Posterior cingulate gyrus (tissue), 11 donors: ENCODE data around the gene PCLAF.
"Not testable (repeated sequence)": the region's sequence is repeated elsewhere in the genome, so short reads cannot be mapped to it uniquely, and the experiment has no call there.

Experiments
- DNase-seq, 10 donors: peaks; one replicate each; pipeline versions ENCODE4 v3.0.0 to v3.0.0-alpha.2; 2020 to 2021; ENCODE audit warnings: mixed read lengths in 3 of 10
- intact Hi-C: fragments of 100-400 bp; cut with DNase I; formaldehyde crosslinking; loops from one replicate; pipeline ENCODE4 v1.15.1; 2023

PCLAF gene, protein sequence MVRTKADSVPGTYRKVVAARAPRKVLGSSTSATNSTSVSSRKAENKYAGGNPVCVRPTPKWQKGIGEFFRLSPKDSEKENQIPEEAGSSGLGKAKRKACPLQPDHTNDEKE

DNA sequence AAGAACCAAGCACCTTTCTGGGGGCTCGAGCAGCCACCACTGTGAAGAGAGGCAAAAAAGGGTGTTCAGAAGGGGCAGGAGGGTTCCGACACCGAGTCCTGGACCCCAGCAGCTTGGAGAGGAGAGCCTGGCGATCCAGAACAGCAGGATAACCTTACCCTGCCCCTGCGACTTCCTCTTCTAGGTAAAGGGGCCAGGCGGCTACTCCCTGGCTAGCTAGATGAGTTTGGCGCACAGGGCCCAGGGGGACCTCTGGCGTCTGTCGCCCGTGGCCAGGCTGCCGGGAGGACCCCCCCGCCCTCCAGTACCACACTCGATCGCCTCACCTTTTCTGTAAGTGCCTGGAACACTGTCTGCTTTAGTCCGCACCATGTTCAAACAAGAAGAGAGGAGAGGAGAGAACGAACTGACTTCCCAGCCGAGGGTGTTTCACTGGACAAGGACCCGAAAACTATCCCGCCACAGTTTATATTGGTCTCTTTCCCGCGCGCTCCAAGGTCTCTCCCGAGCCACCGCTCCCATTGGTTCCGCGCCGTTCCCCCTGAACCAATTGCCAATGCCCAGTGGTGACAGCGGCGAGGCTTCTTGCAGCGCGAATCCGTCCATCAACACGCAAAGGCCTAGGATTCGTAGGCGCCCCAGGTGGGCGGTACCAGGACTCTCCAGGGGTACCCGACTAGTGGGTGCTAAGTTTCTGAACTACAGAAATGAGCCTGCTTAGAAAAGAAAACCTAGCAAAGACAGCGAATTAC, at the start of gene PCLAF:
Gene PCLAF, minus strand, starts transcription at position 442 of the 752 bp plus-strand sequence. Its CDS starts 70 bp downstream, at position 372.
- intact Hi-C loops, result no loop called here
- peak; percentile 84 to 99 (median 92) for DNase-seq

DNA sequence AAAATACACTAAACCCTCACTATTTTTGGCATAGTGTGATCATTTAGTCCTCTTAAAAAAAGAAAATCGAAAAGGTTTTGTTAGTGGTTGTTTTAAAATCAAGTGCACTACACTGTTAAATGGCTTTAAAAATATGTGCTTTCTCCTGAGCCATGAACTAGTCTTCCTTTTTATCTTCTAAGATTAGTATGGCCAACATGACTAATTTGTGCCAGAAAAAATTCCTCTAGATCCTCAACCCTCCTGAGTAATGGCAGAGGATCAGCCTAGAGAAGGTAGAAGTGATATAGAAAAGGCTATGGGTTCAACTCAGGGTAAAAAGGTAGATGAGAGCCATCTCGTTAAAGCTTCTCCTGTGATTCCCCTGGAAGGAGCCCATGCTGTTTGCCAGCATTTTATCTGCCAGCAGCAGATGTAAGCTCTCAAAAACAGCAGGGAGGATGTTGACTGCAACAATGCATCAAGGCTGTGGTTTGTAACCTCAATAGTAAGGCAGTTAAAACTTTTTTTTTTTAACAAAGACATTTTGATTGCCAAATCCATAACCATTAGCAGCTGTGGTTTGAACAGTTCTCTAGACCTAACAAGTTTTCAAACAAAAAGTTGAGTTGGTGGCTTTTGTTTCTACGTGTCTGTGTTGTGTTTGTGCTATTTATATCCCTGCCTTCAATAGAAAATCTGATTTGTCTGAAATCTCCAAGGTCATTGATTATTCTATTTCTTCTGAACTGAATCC, 48.9 kb upstream of the PCLAF start:
- intact Hi-C loops, result no loop called here
- no peak for DNase-seq

DNA sequence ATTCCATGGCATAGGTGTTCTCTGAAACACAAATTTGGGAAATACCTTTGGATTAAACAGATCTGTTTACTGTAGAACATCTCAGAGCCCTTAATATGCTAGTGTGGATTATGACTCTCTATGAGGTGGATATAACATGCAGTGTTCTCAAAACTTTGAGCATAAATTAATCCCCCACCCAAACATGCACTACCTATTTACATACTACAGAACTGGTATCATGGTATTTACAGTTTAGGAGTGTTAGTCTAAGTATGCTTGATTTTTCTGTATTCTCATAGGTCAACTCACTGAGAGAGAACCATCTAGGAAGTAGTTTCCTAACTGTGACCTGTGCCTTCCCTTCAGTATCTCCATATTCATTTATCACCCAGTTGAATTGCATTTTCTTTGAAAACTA, 48.2 kb upstream of the PCLAF start:
- intact Hi-C loops, result no loop called here

DNA sequence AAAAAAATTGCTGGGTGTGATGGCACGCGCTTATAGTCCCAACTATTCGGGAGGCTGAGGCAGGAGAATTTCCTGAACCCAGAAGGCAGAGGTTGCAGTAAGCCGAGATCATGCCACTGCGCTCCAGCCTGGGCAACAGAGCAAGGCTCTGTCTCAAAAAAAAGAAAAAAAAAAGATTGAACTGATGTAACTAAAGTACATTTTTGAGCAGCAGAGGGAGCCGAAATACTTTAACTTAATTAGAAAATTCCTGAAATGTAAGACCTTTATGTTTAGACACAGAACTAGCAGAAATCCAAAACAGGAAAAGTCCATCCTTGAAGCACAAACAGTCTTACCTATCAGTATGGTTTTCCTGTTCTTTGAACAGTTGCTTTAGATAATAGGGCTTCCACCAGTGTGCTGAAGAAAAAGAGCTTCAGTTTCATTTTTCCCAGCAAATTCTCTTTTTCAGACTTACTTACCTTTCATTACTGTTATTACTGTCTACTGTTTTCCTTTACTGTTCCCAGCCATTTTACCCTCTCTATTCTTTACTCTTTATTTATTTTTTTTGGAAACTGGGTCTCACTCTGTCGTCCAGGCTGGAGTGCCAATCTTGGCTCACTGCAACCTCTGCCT, 45.7 kb upstream of the PCLAF start:
- intact Hi-C loops, result loop anchor here (2.0 kb wide), 1 partner anchor 254 kb away; no protein-coding TSS in a partner anchor
- peak in 1 of 10 donors; percentile 58 for DNase-seq

More for the DNA sequence above, 48.2 kb upstream of the PCLAF start:
- no peak for DNase-seq

DNA sequence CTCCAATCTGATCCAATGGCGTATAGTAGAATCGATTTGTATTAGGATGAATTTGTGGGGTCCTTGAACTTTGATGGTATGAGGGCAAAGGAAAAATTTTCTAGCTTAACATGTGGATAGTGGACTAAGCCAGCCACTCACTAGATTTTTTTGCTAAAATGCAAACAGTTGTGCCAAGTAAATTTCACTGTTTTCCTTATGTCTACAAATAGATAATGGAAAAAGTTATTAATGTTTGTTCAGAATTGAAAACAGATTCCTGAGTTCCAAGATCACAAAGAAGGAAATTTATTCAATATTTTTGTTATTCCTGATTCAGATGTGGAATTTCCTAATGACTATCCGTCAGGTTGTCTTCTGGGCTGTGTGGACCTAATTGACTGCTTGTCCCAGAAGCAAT, 44.0 kb upstream of the PCLAF start:
- intact Hi-C loops, result no loop called here
- DNase-seq, result no peak

DNA sequence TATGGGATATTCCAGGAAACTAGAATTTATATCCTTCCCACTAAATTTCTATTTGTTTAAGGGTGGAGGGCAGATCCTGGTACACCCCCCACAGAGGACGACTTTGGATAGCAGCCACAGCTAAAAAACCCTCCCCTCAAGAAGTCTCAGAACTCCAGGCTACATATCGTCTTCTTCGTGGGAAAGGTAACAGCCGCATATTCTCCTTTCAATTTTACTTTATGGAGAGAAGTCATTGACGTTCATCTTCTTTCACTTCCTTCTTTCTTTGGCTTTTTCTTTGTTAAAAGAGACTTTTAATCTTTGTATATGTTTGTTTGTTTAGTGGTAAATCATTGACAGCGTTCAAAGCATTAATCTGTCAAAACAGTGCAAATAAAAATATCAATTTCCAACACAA, 42.7 kb upstream of the PCLAF start:
- intact Hi-C loops, result no loop called here
- DNase-seq, result no peak

DNA sequence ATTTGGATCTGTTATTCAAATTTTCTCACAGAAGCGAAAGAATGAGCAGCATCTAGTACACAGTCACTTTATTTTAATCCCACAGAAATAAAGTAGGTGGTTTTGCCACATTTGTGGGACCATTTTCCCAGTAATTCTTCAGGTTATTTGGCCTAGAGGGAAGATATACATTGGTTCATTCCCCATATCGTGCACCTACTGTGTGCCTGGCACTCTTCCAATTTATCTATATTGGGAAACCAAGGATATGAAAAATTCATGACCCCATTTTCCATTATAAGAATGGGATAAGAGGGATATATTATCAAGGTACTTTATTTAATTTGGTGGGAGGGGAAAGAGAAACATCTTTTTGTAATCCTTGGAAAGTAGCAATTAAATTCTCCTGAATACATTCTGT, 41.5 kb upstream of the PCLAF start:
- intact Hi-C loops, result no loop called here

DNA sequence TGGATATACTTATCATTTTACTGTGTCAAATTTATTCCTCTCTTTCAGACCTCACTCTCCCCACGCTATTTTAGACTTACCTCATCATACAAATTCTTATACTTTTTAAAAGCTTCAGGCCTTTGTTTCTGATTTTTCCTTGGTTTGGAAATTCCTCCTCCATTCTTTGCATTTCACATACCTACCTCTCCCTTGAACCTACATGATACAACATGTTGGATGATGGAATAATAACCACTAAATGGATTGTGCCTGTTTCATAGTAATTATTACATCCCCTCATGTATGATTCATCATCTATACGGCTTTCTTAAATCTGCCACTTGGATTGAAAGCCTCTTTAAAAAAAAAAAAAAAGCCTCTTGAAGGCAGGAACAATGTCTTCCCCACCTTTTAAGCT, 31.0 kb upstream of the PCLAF start:
- intact Hi-C loops, result no loop called here
- no peak for DNase-seq

More for the DNA sequence above, 41.5 kb upstream of the PCLAF start:
- DNase-seq, result no peak

DNA sequence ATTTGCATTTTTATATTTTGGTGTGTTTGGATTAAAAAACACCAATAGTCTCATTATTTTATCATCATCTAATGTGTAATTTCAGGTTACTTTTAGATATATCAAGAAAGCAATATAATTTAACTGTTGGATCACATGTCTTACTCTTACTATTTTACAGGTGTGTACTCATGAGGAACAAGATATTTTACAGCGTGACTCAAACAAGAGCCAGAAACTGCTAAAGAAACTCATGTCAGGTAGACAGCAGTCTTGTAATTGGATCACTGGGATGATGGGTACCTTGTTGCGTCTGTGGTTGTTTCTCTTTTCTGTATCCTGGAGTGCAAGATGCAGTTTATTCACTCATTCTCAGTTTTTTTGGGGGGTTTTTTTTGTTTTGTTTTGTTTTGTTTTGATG, 19.3 kb upstream of the PCLAF start:
- intact Hi-C loops, result no loop called here

DNA sequence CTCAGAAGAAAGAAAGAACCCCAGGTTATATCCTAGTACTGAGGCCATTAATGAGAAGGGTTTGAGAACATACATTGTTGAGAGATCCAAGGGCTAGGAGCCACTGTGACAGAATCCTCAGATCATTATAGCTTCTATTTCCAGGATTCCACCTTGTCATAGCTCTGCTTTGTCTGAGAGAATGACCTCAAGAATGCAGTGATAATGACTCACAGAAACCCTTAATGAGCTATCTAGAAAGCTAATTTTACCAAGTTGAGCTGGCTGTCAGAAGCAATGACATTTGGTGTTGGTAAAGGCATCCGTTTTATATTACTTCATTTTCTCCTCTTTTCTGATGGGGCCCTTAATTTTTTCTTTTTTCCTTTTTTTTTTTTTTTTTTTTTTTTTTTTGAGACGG, 17.3 kb upstream of the PCLAF start:
- intact Hi-C loops, result no loop called here
- DNase-seq, result no peak

More for the DNA sequence above, 19.3 kb upstream of the PCLAF start:
- DNase-seq, result no peak

DNA sequence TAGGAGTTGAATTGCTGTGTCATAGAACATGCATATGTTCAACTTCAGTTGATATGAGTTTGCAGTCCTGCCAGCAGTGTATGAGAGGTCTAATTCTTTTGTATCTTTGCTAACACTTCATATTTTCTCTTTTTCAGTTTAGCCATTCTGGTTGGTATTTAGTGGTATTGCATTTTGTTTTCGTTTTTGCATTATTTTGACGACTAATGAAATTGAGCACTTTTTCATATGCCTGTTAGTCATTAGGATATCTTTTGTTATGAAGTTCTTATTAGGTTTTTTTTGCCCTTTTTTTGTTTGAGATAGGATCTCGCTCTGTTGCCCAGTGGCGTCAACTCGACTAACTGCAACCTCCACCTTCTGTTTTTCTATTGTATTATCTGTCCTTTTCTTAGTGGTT, 15.5 kb upstream of the PCLAF start:
- no peak for DNase-seq
- intact Hi-C loops, result no loop called here

DNA sequence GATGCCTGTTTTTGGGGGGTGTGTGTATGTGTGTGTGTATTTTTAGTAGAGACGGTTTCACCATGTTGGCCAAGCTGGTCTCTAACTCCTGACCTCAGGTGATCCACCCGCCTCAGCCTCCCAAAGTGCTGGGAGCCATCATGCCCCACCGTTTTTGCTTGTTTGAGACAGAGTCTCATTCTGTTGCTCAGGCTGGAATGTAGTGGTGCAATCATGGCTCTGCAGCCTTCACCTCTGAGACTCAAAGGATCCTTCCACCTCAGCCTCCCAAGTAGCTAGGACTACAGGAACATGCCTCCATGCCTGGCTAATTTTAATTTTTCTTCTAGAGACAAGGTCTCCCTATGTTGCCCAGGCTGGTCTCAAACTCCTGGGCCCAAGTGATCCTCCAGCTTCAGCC, 11.2 kb upstream of the PCLAF start:
- intact Hi-C loops, DNase-seq: not testable (repeated sequence)

DNA sequence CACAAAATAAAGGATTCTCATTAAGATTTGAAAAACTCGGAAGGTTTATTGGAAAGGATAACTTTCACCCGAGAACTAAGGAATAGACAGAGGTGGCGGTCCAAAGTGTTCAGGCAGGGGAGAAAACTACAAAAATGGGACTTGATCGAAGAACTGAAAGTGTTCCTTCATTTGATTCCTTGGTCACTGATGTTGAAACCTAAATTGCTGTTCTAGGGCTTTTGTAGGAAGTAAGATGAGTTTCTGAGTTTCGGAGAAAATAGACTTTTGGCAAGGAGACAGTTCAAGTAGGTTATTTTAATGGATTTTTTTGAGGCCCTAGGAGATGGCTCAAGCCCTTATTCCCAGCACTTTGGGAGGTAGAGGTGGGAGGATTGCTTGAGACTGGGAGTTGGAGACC, 7.8 kb upstream of the PCLAF start:
- intact Hi-C loops, result loop anchor here (5.0 kb wide), 1 partner anchor 227 kb away; the partner anchor contains the start of gene PPIB
- no peak for DNase-seq

DNA sequence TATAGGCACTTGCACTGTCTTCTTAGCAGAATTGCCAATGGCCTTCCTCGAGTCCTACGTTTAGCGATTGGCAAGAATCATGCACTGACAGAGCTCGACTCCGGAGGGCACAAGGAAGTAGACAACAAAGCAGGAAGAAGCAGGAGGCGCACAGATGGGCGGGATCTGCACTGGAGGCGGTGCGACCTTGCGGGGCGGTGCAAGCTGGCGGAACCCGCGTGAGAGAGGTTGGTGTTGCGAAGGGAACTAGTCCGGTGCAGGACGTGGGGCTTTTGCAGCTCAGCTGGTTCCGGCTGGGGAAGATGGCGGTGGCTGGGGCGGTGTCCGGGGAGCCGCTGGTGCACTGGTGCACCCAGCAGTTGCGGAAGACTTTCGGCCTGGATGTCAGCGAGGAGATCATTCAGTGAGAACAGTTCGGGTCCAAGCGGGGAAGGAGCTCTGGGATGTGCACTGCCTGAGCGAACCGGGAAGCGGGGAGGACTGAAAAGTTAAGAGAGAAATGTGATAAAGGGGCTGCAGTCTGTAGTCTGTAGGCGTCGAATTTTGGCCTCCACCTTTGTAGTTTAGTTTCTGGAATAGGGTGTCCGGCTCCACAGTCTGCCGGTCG, 6.4 kb upstream of the PCLAF start, which contains the start of gene TRIP4:
Gene TRIP4, plus strand, starts transcription at position 275 of the 607 bp plus-strand sequence. Its CDS starts 28 bp downstream, at position 303.
- intact Hi-C loops, result loop anchor here (5.0 kb wide), 1 partner anchor 225 kb away; the partner anchor contains the start of gene PPIB
- DNase-seq, result peak; percentile 89 to 99 (median 94)

DNA sequence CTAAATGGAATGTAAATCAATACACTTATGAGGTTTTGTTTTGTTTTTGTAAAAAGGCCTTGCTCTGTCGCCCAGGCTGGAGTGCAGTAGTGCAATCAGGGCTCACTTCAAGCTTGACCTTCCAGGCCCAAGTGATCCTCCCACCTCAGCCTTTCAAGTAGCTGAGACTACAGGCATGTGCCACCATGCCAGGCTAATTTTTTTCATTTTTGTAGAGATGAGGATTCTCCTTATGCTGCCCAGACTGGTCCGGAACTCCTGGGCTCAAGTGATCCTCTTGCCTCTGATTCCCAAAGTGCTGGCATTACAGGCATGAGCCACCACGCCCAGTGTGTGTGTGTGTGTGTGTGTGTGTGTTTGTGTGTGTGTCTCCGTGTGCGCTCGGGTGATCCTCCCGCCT, 5.0 kb upstream of the PCLAF start:
- DNase-seq, result no peak
- intact Hi-C loops, result loop anchor here (5.0 kb wide), 1 partner anchor 224 kb away; the partner anchor contains the start of gene PPIB

DNA sequence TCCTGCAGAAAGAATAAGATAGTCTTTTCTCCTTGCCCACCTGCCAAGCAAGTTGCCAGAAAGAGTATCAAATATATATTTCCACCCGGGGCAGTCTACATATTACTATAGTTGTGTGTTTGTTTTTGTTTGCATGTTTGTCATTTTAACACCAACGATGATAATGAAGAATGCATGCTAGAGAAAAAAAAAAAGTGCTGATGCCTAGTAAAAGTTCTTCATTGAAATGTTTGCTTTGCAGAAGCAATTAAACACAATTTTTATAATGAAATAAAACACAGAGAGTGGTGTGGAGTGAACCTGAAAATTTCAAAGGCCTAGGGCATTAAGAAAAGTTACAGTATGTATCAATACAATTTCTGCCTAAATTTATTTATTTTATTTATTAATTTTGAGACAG, 2.5 kb upstream of the PCLAF start:
- no peak for DNase-seq
- intact Hi-C loops, result no loop called here

DNA sequence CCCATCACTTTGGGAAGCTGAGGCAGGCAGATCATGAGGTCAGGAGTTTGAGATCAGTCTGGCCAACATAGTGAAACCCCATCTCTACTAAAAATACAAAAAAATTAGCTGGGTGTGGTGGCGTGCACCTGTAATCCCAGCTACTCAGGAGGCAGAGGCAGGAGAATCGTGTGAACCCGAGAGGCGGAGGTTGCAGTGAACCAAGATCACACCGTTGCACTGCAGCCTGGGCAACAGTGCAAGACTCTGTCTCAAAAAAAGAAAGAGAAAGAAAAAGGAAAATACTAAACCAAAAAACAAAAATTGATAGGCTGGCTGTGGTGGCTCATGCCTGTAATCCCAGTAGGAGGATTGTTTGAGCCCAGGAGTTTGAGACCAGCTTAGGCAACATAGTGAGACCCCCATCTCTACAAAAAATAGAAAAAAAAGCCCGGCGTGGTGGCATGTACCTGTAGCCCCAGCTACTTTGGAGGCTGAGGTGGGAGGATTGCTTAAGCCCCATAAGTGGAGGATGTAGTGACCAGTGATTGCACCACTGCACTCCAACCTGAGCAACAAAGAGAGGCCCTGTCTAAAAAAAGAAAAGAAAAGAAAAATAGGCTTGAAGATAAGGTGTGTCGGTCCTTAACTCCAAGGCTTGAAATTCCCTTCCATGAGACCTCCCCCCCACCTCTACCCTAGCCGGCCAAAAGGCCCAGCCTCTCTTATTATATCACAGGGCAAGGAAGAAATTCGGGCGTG, 941 bp downstream of the PCLAF start:
- DNase-seq, intact Hi-C loops: not testable (repeated sequence)

DNA sequence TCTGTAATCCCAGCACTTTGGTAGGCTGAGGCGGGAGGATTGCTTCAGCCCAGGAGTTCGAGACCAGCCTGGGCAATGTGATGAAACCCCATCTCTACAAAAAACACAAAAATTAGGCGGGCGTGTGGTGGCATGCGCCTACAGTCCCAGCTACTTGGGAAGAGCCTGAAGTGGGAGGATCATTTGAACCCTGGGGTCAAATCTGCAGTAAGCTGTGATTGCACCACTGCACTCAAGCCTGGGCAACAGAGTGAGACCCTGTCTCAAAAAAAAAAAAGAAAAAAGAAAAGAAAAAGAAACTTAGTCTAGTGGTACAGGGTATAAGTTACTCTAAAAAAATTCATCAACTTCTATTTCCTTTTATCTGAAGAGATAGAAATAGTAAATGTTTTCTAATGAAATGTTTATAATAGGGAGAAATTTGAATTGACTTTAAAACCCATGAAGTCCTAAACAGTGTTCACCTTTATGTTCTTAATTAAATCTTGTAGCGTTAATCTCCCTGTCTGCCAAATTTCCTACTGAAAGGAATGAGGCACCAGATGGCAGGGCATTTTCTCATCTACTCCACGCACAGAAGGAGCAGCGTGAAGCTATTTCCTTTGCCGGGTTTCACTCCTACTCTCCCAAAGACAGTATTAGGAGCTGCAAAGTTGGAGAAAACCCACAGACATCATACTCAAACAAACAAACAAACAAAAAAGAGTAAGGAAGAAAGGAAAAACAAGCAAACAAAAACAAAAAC, 1.9 kb downstream of the PCLAF start:
- no peak for DNase-seq
- intact Hi-C loops, result no loop called here

DNA sequence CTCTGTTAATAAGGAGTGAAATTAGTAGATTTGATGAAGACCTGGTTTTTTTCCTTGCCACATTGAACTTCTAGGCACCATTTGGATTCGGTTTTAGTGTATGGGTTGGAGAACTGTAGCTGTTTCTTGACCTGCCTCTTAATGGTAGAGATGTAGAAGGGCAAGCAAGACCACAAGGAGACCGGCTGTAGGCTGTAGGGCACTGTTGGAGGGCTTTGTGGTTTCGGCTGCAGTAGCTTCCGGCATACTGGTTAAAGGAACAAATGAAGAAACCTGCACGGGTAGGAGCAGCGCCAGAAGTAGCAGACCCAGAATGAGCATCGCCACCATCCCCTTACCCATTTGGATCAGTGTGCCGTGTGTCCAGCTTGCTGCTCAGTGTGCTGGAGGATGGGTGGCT, 7.9 kb downstream of the PCLAF start:
- DNase-seq, result no peak
- intact Hi-C loops, result no loop called here
